Kidney (tissue), 14 donors: ENCODE data around the gene MARF1. TPM values are rescaled to one million over a fixed set of nuclear protein-coding genes. Genes with fewer than 3 reads are reported as not detected.

Experiments used
- DNase-seq, 5 donors: peaks; one replicate each; pipeline ENCODE4 v3.0.0-alpha.2; 2013 to 2020
- FAIRE-seq: peaks from 2 replicates; lab custom pipeline; 2012; peaks lifted over from hg19 to GRCh38; lab: Jason Lieb, UNC
- H3K27ac ChIP-seq, 2 donors: one replicate each; pipeline ENCODE4 v1.7.0; 2013; ENCODE audit warnings: low read depth in 2 of 2, low read length in 2 of 2, inconsistent platforms in 1 of 2
- H3K27me3 ChIP-seq: one replicate; pipeline ENCODE4 v1.7.1; 2013; ENCODE audit warnings: low read length, inconsistent platforms; ENCODE audit not compliant: control insufficient read depth, insufficient read depth
- H3K36me3 ChIP-seq, 3 donors: one replicate each; pipeline versions ENCODE4 v1.7.0 to v1.7.1; 2013; ENCODE audit warnings: low read length in 3 of 3, control low read depth in 1 of 3, inconsistent platforms in 1 of 3; ENCODE audit not compliant: insufficient read depth in 3 of 3, control insufficient read depth in 2 of 3
- H3K4me1 ChIP-seq, 3 donors: one replicate each; pipeline versions ENCODE4 v1.7.0 to v1.7.1; 2013; ENCODE audit warnings: low read length in 3 of 3, inconsistent platforms in 1 of 3, low read depth in 1 of 3; ENCODE audit not compliant: control insufficient read depth in 2 of 3, insufficient read depth in 2 of 3
- H3K4me3 ChIP-seq, 3 donors: one replicate each; pipeline versions ENCODE4 v1.7.0 to v1.8.1; 2013; ENCODE audit warnings: low read length in 3 of 3, control low read depth in 1 of 3, inconsistent platforms in 1 of 3
- H3K9ac ChIP-seq, 3 donors: one replicate each; pipeline versions ENCODE4 v1.7.0 to v1.7.1; 2013; ENCODE audit warnings: low read length in 3 of 3, control low read depth in 1 of 3, inconsistent platforms in 1 of 3
- H3K9me3 ChIP-seq, 3 donors: one replicate each; pipeline versions ENCODE4 v1.7.0 to v1.7.1; 2013; ENCODE audit warnings: low read length in 3 of 3, control low read depth in 1 of 3, inconsistent platforms in 1 of 3; ENCODE audit not compliant: control insufficient read depth in 2 of 3, insufficient read depth in 1 of 3
- intact Hi-C: fragments of 100-400 bp; cut with DNase I; formaldehyde crosslinking; loops from one replicate; pipeline ENCODE4 v1.11.1; 2022
- polyA plus RNA-seq: library from polyadenylated mRNA; stranded (reverse); fragments of 350-450 nt; fragmentation: Illumina TruSeq; extraction: RNeasy Lipid Tissue Mini Kit (QIAGEN cat#74804); gene quantifications from one replicate; pipeline ENCODE4 v1.2.3, GENCODE V29; 2014; ENCODE audit warnings: low read depth, low replicate concordance; ENCODE audit not compliant: insufficient read depth
- total RNA-seq: library from RNA; stranded (reverse); fragmentation: NEBNext Ultra II Directional; extraction: Animal tissue kit (Norgen Biotek cat#: 25700); gene quantifications from one replicate; pipeline ENCODE4 v1.2.1, GENCODE V29; 2021
- TF ChIP-seq, protein P1 (sequence below): IDR thresholded peaks from 3 replicates; pipeline ENCODE4 v1.5.1; 2012; ENCODE audit warnings: mild to moderate bottlenecking, moderate library complexity, borderline replicate concordance; ENCODE audit not compliant: insufficient read depth; ENCODE audit errors: extremely low read depth
- donor health status: control.
- donor health status: control.
- donor health status: control.
- donor health status: control.
- donor health status: control.
- donor health status: DM: yes; HTN: yes; CAD: no.
- donor health status: Normal renal cell carcinoma (clear cell type).

Gene MARF1
- total and polyA plus RNA-seq, 2 donors from 2014 or later: 17.5 to 80.7 TPM

DNA sequence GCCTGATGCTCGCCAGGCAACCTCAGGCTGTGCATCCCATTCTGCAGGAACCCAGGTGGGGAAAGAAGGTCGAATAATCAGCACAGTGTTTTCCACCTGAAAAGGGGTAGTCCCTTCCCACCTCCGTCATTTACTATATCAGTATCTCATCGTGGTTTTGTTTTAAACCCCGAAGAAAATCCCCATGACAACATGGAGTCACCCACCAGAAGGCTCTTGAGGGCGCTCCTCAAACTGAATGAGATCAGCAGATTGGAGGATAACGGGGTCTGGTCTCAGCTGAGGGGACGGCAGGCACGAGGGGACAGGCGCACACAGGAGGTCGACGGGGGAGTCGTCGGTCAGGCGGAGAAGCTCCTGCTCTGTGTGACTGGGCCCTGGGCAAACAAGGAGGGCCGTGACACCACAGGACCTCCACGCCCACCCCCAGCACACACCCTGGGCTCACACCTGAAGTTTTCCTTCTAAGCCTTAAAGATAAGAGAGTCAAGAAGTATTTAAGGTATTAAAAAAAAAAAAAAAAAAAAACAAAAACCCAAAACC lies 44.2 kb downstream of the MARF1 start:
- no peaks in the 10 kb centered on the region for H3K9me3 ChIP-seq
- H3K9ac ChIP-seq: no peak overlapping the region
- H3K27me3 ChIP-seq: no peaks in the 10 kb centered on the region
- no peak overlapping the region for H3K4me3 ChIP-seq
- FAIRE-seq: no peak
- DNase-seq: no peak
- H3K4me1 ChIP-seq: no peaks in the 10 kb centered on the region
- H3K36me3 ChIP-seq: peaks cover 5 to 58% (median 49%) of the 10 kb centered on the region in 3 donors
- no peak overlapping the region for H3K27ac ChIP-seq
- TF ChIP-seq, protein P1, sequence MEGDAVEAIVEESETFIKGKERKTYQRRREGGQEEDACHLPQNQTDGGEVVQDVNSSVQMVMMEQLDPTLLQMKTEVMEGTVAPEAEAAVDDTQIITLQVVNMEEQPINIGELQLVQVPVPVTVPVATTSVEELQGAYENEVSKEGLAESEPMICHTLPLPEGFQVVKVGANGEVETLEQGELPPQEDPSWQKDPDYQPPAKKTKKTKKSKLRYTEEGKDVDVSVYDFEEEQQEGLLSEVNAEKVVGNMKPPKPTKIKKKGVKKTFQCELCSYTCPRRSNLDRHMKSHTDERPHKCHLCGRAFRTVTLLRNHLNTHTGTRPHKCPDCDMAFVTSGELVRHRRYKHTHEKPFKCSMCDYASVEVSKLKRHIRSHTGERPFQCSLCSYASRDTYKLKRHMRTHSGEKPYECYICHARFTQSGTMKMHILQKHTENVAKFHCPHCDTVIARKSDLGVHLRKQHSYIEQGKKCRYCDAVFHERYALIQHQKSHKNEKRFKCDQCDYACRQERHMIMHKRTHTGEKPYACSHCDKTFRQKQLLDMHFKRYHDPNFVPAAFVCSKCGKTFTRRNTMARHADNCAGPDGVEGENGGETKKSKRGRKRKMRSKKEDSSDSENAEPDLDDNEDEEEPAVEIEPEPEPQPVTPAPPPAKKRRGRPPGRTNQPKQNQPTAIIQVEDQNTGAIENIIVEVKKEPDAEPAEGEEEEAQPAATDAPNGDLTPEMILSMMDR: no peak
- intact Hi-C loops: no loop called here

- no peaks in the 10 kb centered on the region for H3K9me3 ChIP-seq
- no peak for FAIRE-seq
- H3K4me1 ChIP-seq: no peaks in the 10 kb centered on the region
- H3K27ac ChIP-seq: no peak overlapping the region
- no peak overlapping the region for H3K9ac ChIP-seq
- intact Hi-C loops: no loop called here
- TF ChIP-seq, protein P1: no peak
- peaks cover 5 to 55% (median 49%) of the 10 kb centered on the region in 3 donors for H3K36me3 ChIP-seq
- no peaks in the 10 kb centered on the region for H3K27me3 ChIP-seq
- DNase-seq: no peak
- H3K4me3 ChIP-seq: no peak overlapping the region
These were observed 44.9 kb downstream of the MARF1 start for GRCh38 chr16:15597822-15598647.

DNA sequence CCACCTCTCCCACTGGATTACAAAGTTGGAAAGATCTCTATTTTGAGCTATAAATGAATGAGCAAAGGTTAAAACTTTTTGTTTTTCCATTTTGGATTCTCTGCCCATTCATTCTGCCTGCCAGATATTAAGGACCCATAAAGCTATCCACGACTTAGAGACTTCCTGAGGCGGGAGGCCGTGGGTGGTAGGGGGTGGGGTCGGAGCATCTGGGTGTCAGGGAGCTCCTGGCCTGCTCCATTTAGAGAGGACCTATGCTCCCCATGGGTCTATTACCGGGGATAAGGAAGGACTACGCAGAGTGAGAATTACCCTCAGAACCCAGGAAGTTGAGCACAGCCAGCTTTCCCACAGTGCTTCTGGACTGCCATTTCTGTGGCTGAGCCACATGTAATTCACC lies 45.8 kb downstream of the MARF1 start:
- TF ChIP-seq, protein P1: no peak
- Histone ChIP-seq H3K27ac (no peak overlapping the region), H3K36me3 (peaks cover 2 to 48% (median 45%) of the 10 kb centered on the region in 3 donors), H3K4me1 (no peaks in the 10 kb centered on the region), H3K27me3 (no peaks in the 10 kb centered on the region), H3K4me3 (no peak overlapping the region), H3K9ac (no peak overlapping the region), H3K9me3 (no peaks in the 10 kb centered on the region)
- intact Hi-C loops: no loop called here
- DNase-seq: no peak
- FAIRE-seq: no peak
